Stomach (tissue), 4 donors: ENCODE results near the gene RREB1.

Experiments
- EP300 ChIP-seq: sonication (generic); formaldehyde crosslinking; IDR thresholded peaks from one replicate; pipeline ENCODE4 v1.6.1; 2017; ENCODE audit warnings: antibody characterized with exemption
- POLR2A ChIP-seq, 4 donors: fragments of 450-650 bp; IDR thresholded peaks; one replicate each; pipeline ENCODE4 v1.6.1; 2016; ENCODE audit warnings: antibody characterized with exemption in 4 of 4, control low read depth in 2 of 4, mild to moderate bottlenecking in 1 of 4, moderate library complexity in 1 of 4

DNA sequence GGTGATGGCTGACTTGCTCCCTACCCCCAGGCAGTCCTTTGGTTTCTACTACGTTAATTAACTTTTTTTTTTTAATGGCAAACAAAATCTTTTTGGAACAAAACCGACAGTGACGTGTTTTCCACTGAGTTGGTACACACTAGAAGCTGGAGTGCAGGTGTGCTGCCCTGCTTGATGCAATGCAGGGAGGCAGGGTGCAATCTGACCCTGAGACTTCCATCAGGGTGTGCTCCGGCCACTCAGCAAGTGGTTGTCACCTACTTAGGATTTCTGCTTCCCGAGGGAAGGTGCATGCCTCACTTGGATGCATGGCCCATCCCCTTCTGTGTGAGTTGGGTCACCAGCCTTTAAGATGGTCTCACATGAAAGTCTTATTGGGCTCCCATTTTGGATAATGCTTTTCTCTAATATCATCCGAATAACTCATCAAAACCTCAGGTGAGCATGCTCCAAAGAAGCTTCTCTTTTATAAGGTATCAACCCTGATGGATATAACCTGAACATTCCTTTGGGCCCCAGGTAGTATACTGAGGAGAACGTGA, 14.0 kb downstream of the RREB1 start:
- TF ChIP-seq EP300 (no peak), POLR2A (IDR thresholded peaks at IDR 0.05) (no peak)
